GM21717 (cell line): ENCODE results near the gene SQSTM1.
"Not testable (repeated sequence)": the region's sequence is repeated elsewhere in the genome, so short reads cannot be mapped to it uniquely, and the experiment has no call there.

Source experiments
- ATAC-seq: cut with Tn5 transposase; IDR thresholded peaks from one replicate; pipeline ENCODE4 v1.9.1; 2021; ENCODE audit warnings: mild to moderate bottlenecking, moderate library complexity; ENCODE audit not compliant: unreplicated experiment

The SQSTM1 gene

GRCh38 chr5:179823937-179824744 is 3.4 kb downstream of the SQSTM1 start:
- no peak for ATAC-seq

- no peak for ATAC-seq
Observed at GRCh38 chr5:179824745-179825112, 4.0 kb downstream of the SQSTM1 start.

DNA sequence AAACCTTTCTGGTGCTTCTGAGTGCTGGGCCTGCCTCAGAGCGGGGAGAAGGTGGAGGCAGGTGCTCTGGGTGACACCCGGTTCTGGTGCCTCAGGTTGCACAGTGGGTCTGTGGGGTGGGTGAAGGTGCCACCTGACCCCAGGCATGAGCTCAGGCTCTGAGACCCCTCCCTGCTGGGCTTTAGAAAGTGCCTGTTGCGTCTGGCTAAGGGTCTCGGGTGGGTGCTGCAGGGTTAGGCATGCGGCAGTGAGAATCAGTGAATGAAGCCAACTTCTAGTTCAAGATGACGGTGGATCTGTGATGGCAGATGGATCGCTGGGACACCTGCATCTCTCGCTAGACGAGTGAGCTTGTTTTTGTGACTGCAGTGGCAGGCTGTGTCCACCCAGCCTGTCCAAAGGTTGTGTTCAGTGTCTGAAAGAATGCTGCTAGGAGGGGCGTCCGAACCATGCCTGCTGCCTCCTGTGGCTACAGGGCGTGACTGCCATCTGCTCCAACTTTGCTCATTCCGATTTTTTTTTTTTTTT is 5.0 kb downstream of the SQSTM1 start:
- no peak for ATAC-seq

GRCh38 chr5:179827680-179828079 is 7.0 kb downstream of the SQSTM1 start:
- ATAC-seq = no peak

DNA sequence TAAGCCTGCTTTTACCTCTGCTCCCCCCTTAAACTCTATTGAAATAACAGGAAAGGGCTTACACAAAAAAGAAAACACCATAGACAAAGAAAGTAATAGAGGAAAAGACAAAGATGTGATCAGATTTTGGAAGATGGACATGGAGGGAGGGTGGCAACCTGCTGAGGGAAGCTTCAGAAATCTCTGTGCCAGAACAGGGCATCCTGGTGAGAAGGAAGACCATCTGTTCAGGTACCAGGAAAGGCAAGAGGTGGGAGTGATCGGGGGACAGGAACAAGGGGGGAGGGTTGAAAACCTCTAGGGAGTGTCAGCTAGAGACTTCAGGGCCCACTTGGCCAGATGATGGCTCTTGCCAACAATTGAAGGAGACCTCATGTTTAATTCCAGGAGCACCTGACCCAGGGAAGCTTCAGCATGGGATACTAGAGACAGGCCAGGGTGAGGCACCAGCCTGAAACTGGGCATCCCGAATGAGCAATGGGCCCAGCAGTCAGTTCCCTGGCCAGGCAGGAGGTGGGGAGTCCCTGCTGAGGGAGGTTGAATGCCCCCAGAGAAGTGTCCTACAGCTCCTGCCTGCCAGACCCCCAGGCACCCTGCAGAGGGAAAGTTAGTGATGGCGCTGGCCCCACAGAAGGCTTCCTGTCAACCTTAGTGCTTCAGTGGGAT is 8.2 kb downstream of the SQSTM1 start:
- no peak for ATAC-seq

GRCh38 chr5:179829732-179830435 is 9.2 kb downstream of the SQSTM1 start:
- no peak for ATAC-seq

DNA sequence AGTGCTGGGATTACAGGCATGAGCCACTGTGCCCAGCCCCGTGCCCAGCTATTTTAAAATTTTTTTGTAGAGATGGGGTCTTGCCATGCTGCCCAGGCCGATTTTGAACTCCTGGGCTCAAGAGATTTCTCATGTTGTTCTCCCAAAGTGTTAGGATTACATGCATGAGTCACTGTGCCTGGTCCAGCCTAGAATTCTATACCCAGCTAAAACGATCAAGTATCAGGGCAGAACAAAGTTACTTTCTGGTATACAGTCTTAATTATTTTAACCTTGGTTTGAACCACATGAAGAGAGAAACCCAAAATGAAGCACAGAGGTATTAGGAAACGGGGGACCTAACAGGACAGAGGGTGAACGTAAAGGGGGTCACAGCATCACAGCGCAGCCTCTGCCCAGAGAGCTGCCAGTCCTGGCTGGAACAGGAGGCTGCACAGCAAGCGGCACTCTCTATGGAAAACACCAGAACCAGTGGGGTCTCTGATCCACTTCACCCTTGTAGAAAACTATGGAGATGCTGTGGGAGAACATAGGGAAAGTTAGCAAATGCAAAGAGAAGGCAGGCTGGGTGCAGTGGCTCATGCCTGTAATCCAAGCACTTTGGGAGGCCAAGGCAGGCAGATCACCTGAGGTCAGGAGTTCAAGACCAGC is 10.2 kb downstream of the SQSTM1 start:
- no peak for ATAC-seq

DNA sequence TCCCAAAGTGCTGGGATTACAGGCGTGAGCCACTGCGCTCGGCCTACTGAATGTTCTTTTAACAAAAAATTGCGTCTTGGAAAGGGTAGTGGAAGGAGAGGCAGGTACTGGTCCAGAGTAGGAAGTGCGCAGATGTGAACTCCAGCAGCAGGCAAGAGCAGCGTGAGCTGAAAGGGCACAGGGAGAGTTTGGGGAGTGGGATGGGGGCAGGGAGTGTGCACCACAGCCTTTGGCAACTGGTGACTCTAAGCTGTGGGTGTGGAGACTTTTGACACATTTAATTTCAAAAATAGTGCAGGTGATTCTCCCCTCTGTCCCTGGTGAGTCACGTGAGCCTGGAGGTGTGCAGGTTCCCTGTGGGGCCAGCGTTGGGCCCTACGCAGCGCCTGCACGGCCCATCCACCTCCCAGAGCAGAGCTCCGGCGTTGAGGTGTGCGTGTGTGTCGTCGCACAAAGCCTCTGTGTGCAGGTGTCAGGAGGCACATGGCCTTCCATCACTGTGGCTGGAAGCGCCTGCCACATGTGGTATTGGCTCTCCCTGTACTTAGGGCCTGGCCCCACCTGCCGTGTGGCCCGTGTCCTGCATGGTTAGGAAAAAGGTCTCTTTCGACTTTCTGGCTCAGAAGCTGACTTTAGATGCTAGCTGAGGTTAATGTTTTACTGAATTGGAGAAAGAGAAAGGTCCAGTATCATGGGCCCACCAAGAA is 11.5 kb downstream of the SQSTM1 start:
- ATAC-seq = no peak

GRCh38 chr5:179833056-179833708 is 12.5 kb downstream of the SQSTM1 start:
- no peak for ATAC-seq

DNA sequence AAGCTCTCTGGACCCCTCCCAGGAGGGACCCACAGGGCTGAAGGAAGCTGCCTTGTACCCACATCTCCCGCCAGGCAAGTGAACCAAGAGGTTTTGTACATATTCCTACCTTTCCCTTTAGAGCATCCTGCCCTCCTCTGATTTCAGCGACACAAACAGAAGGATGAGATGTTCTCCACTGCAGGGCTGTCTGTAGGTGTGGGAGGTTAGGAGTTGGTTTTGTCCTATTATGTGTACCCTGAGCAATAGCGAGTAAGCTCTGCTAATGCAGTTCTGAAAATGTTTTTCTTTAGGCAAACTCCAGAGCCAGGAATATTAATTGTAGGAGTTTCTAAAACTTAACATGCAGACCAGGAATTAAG is 13.0 kb downstream of the SQSTM1 start:
- ATAC-seq = no peak

DNA sequence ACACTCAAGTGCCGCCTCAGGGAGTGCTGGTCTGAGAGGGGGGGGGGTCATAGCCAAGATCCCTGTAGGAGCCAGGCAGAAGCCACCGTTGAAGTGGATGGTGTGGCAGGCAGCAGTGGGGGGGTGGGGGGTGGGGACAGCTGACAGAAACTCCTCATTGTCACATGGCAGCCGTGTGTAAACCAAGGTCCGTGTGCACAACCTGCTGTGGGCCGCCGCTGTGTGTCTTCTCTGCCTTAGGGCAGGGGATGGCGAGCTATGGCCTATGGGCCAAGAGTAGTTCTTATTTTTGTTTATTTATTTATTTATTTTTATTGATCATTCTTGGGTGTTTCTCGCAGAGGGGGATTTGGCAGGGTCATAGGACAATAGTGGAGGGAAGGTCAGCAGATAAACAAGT is 13.4 kb downstream of the SQSTM1 start:
- ATAC-seq = no peak

DNA sequence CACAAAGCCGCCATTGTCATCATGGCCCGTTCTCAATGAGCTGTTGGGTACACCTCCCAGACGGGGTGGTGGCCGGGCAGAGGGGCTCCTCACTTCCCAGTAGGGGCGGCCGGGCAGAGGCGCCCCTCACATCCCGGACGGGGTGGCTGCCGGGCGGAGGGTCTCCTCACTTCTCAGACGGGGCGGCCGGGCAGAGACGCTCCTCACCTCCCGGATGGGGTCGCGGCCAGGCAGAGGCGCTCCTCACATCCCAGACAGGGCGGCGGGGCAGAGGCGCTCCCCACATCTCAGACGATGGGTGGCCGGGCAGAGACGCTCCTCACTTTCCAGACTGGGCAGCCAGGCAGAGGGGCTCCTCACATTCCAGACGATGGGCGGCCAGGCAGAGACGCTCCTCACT is 14.2 kb downstream of the SQSTM1 start:
- ATAC-seq = not testable (repeated sequence)

DNA sequence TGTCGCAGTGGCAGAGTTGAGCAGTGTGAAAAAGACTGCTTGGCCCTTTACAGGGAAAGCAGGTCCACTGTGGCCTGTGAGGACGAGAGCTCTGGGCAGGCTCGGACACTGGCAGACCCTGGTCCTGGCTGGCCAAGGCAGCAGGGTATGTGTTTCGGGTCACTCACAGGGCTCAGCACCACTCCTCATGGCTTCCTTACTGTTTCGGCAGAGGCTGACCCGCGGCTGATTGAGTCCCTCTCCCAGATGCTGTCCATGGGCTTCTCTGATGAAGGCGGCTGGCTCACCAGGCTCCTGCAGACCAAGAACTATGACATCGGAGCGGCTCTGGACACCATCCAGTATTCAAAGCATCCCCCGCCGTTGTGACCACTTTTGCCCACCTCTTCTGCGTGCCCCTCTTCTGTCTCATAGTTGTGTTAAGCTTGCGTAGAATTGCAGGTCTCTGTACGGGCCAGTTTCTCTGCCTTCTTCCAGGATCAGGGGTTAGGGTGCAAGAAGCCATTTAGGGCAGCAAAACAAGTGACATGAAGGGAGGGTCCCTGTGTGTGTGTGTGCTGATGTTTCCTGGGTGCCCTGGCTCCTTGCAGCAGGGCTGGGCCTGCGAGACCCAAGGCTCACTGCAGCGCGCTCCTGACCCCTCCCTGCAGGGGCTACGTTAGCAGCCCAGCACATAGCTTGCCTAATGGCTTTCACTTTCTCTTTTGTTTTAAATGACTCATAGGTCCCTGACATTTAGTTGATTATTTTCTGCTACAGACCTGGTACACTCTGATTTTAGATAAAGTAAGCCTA is 15.7 kb downstream of the SQSTM1 start:
- ATAC-seq = peak; percentile 45

DNA sequence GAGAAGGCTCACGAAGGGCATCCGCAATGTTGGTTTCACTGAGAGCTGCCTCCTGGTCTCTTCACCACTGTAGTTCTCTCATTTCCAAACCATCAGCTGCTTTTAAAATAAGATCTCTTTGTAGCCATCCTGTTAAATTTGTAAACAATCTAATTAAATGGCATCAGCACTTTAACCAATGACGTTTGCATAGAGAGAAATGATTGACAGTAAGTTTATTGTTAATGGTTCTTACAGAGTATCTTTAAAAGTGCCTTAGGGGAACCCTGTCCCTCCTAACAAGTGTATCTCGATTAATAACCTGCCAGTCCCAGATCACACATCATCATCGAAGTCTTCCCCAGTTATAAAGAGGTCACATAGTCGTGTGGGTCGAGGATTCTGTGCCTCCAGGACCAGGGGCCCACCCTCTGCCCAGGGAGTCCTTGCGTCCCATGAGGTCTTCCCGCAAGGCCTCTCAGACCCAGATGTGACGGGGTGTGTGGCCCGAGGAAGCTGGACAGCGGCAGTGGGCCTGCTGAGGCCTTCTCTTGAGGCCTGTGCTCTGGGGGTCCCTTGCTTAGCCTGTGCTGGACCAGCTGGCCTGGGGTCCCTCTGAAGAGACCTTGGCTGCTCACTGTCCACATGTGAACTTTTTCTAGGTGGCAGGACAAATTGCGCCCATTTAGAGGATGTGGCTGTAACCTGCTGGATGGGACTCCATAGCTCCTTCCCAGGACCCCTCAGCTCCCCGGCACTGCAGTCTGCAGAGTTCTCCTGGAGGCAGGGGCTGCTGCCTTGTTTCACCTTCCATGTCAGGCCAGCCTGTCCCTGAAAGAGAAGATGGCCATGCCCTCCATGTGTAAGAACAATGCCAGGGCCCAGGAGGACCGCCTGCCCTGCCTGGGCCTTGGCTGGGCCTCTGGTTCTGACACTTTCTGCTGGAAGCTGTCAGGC is 16.6 kb downstream of the SQSTM1 start:
- ATAC-seq = no peak

DNA sequence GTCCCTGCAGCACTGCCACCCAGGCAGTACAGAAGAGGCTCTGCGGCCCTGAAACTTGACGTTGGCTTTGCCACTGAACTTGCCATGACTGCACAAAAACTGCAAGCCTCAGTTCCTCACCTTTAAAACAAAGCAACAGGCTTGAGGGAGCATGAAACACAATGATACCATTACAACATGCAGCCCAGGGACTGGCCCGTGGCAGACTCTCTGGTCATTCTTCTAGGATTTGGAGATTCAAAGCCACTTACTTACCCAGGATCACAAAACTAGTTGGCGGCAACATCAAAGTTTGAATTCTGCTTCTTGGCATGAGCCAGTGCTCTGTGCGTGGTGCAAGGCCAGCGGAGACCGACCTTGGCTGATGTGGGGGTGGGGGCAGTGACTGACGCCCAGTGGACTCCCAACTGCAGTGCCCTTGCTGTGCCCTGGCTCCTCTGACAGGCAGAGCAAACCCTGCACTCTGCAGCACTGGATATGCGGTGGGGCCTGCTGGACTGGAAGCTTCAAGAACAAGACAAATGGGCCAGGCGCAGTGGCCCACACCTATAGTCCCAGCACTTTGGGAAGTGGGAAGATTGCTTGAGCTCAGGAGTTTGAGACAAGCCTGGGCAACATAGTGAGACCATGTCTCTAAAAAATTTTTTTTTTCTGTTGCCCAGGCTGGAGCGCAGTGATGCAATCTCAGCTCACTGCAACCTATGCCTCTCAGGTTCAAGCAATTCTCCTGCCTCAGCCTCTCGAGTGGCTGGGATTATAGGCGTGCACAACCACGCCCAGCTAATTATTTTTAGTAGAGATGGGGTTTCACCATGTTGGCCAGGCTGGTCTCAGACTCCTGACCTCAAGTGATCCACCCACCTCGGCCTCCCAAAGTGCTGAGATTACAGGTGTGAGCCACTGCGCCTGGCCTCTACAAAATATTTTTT is 18.9 kb downstream of the SQSTM1 start:
- no peak for ATAC-seq

DNA sequence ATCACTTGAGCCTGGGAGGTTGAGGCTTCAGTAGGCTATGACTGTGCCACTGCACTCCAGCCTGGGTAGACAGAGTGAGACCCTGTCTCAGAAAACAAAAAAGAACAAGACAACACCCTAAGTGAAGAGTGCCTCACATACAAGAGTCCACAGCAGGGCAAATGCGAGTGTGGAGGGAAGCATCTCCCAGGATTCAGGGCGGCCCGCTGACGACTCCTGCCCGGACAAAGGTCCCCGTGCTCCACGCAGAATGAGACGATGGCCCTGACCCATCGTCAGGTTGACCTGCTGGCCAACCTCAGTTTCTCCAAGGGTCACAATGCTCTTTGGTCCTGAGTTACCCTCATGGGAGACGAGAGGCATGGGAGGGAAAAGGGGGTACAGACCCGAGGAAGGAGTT is 19.6 kb downstream of the SQSTM1 start:
- ATAC-seq = no peak

- no peak for ATAC-seq
Observed at GRCh38 chr5:179840766-179841165, 20.1 kb downstream of the SQSTM1 start.
